GM18517 (cell line): Measurements from ENCODE around the gene CMTM3.
"Not testable (repeated sequence)": the region's sequence is repeated elsewhere in the genome, so short reads cannot be mapped to it uniquely, and the experiment has no call there.

Experiments
- ATAC-seq: cut with Tn5 transposase; IDR thresholded peaks from one replicate; pipeline ENCODE4 v1.9.1; 2021; ENCODE audit warnings: mild to moderate bottlenecking, moderate library complexity; ENCODE audit not compliant: unreplicated experiment

The CMTM3 gene

GRCh38 chr16:66630561-66631260 is 26.2 kb downstream of the CMTM3 start:
- ATAC-seq: not testable (repeated sequence)

DNA sequence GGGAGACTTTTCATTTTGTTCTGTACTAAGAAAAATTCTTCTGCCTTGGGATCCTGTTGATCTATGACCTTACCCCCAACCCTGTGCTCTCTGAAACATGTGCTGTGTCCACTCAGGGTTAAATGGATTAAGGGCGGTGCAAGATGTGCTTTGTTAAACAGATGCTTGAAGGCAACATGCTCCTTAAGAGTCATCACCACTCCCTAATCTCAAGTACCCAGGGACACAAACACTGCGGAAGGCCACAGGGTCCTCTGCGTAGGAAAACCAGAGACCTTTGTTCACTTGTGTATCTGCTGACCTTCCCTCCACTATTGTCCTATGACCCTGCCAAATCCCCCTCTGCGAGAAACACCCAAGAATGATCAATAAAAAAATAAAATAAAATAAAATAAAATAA is 27.1 kb downstream of the CMTM3 start:
- ATAC-seq: not testable (repeated sequence)

DNA sequence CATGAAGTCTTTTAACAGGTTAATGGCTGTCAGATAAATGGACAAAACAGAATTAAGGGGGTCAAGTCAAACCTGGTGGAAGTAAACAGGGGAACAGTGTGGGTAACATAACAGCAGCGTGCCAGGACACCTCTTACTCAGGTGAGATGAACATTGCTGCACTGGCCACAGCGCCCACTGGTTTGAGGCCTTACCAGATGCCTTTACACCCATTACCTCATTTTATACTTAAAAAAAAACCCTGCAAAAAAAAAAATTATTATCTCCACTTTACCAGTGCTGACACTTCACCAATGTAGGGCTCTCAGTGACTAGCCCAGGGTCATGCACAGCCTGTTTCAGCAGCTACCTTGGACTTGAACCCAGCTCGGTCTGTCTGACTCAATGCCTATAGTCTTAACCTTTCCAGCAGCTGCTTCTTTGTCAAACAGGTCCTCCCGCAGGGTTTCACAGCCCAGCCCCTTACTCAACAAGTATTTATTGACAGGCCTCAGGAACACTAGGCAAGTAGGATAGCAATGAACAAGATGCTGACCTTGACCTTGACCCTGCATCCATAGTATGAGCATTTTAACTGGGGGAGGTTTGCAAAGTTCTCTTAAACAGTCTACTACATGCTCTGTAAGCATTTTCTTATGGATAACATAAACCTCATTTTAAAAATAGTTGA is 30.2 kb downstream of the CMTM3 start:
- no peak for ATAC-seq

DNA sequence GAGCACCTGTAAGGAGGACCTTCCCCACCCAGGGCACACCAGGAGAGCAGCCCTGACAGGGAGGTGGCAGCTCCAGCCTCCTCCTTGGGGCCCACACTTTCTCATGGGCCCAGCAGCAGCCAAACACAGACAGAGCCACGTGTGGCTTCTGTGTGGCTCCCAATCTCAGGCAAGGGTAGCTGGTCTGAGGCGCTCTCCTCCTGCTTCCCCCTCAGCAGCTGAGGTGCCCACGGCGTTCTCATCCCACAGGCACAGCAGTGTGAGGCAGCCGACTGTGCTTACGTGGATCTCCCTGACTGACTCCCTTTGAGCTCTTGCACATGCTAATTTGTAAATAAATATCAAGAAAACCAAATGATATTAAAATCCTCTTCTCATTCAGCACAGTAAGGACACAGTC is 30.9 kb downstream of the CMTM3 start:
- no peak for ATAC-seq

DNA sequence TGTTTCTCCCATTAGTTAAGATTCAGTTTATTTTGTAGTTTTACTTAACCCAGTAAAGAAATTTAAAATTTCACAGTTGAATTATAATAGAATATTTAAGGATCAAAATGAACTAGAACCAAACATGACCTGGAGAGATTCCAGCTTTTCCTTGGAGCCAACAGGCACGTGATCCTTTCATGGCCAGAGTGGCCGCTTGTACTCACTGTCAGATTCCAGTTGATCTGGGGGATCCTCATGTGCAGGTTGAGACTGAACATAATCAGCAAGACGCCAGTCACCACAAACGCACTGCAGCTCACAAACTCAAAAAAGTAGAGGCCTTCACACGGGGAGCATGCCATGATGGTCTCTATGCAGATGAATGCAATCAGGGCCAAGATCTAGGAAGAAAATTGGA is 31.7 kb downstream of the CMTM3 start:
- no peak for ATAC-seq

DNA sequence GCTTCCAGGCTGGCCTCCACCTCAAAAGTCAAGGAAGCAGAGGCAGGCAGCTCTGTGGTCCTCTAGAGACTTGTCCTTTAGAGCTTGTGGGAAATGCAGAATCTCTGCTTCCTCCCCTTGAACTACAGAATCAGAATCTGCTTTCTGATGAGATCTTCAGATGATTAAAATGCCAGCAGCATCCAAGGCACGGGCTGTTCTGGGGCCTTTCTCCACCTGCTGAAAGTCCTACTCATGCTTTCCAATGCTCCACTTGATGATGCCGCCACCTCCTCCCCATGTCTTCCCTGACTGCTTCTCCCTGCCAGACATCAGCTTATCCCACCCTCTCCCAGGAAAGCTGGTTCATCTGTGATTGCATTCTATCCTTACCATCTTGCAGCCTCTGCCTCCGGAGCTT is 33.3 kb downstream of the CMTM3 start:
- ATAC-seq: no peak

DNA sequence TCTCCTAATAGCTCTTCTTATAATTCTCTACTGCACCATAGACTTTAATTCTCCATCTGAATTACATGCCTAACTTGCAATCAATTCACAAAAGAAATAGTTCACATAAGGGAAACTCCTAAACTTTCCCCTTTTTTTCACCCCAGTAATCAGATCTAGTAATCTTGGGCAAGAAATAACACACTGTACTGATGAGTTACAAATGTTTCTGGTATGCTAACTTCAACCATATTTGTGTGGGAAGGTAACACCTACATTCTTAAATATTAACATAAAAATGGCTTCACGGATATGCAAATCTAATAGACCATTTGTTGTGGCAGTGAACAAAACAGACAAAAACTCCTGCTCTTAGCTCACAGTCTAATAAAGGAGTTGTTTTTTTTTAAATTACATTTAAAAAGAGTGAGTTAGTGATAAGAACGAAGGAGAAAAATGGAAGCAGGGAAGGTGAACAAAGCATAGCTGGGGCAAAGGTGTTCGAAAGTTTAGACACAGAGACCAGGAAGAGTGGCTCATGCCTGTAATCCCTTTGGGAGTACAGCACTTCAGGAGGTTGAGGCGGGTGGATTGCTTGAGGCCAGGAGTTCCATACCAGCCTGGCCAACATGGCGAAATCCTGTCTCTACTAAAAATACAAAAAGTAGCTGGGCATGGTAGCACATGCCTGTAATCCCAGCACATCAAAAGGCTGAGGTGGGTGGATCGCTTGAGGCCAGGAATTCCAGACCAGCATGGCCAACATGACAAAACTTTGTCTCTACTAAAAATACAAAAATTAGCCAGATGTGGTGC is 34.8 kb downstream of the CMTM3 start:
- no peak for ATAC-seq

GRCh38 chr16:66640724-66641314 is 36.3 kb downstream of the CMTM3 start:
- no peak for ATAC-seq

- ATAC-seq: no peak
These were observed 36.9 kb downstream of the CMTM3 start for GRCh38 chr16:66641387-66641786.

GRCh38 chr16:66647866-66648265 is 43.4 kb downstream of the CMTM3 start:
- no peak for ATAC-seq

DNA sequence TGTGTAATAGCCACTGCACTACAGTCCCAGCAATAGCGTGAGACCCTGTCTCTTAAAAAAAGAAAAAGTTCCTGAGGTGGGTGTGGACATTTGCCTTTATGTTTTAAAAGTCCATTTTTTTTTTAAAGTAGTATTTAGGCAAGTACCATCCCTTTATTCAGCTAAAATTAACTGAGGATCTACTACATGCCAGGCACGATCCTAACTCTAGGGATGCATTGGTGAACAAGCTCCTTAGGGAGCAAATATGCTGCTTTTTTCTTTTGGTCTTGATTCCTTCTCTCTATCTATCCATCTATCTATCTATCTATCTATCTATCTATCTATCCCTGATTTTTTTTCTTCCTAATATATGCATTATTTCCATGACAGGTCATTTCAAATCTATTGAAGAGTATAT is 44.7 kb downstream of the CMTM3 start:
- ATAC-seq: no peak

DNA sequence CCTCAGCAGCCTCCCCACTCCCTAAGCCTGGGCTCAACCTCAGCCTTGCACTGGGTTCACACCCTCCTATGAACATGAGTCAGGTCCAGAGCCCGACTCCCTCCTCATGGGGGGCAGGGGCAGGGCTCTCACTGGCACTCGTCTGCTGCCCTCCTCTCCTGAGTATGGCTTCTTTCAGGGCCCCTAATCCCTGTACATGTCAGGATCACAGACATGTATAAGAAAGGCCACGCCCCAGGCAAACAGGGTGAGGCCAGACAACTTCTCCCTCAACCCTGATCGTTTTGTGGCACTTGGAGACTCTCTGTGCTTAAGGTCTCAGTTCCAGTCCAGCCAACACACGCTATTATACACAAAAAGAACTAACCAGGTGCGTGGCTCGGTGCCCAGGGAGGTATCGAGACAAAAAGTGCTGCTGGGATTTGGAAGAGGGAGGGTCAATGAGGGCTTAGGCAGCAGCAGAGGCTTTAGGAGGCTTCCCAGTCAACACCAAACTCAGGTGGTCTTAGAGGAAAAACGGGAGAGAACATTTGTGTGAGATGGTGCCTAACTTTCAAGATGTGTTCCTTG is 45.2 kb downstream of the CMTM3 start:
- ATAC-seq: no peak

DNA sequence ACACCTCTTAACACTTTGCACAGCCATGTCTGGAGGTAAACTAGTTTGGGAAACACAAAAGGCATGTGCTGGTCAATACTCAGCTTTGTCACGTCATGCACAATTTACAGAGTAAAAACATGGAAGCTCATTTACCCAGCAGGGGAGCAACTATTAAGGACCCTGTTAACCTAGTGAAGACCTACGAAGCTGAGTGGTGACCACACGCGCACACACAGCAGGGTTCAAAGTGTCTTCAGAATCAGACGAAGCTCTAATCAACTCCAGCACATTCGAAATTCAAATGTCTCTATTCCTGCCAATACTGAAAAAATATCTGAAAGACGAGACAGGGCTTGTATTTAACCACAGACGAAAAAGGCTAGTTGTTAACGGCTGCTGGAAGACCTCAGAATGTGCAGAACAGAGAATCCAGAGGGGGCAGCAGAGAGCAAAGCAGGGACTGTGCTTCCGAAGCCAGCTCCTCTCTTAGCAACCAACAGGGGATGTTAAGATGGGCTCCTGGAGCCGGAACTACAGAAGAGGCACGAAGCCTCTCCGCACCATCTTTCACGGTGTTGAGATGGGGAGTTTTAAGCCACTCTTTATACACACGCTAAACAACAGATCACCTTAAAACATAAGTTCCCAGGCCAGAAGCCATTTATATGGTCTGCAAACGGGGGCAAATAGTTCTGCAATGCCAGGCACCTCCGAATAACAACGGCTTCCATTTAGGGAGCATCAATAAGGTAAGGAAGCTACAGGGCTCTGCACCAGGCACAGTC is 46.4 kb downstream of the CMTM3 start:
- ATAC-seq: peak; percentile 89

DNA sequence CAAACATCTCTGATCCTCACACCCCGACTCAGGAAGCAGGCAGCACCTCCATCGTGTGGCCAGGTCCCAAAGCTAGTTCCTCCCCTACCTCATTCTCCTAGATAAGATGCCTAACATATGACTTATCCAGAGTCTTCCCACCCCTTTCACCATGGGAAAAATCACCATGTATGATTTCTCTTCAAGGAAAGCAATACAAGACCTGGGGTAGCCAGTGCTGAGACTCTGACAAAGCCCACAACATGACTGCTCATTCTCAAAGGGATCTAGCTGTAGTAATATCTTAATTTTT is 46.9 kb downstream of the CMTM3 start:
- no peak for ATAC-seq

GRCh38 chr16:66651965-66652364 is 47.5 kb downstream of the CMTM3 start:
- ATAC-seq: no peak

DNA sequence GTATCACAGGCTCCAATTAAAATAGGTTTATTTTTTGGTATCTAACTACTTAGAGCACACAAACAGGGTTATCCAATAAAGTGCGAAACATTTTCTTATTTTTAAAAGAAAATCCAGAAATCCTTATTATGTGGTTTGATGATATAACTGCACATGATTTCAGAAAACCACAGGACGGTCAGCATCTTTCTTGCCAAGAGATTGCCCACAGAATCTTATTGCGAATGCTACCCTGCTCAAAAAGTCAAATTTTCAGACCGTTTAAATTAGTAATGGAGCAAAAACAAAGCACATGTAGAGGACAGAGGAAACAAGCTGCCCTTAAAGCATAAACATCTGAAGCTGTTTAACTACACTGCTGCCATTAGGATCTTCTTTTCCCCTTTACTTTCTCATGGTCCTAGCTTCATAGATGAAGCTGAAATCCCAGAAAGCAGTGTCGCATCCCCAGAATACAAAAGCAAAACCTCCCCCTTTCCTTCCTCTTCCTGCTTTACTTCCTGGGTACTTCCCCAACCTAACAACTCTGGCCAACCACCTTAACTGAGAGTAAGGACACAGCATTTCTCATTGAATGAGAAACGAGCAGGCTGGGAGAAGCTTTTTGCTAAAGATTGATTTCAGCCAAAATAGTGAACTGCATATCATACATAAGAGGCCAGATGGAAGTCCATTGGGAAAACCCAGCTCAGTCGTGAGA is 48.3 kb downstream of the CMTM3 start:
- ATAC-seq: no peak

DNA sequence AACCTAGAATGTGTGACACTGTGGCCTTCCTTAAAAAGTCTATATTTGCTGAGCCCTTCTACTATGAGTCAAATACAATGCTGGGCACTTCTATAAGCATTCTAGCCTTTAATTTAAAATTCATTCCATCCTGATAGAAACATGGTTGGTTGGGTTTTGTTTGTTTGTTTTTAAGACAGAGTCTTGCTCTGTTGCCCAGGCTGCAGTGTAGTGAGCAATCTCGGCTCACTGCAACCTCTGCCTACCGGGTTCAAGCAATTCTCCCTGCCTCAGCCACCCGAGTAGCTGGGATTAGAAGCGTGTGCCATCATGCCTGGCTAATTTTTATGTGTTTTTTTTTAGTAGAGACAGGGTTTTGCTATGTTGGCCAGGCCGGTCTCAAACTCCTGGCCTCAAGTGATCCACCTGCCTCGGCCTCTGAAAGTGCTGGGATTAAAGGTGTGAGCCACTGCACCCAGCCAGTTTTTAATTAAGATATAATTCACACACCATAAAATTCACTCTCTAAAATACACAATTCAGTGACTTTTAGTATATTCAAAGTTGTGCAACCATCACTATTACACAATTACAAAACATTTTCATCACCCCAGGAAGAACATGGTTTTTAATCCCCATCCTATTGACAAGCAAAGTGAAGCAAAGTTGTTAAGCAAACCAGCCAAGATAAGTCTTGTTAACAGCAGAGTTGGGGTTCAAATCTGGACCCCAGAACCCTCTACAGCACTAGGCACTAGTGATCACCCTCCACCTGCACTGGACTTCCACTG is 49.3 kb downstream of the CMTM3 start:
- ATAC-seq: no peak

DNA sequence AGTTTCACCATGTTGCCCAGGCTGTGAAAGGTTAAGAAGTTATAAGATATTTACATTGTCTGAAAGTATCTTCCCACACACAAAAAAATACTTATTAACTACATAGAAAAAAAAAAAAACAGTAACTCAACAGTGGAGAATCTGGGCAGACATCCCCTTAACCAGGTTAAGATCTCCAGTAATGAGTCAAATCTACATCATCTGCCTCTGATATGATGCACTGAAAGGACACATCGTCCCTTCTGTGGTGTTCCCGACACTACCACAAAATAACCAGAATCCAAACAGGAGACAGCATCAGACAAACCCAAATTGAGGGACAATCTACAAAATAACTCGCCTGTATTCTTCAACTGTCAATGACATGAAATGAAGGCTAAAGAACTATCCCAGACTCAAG is 52.0 kb downstream of the CMTM3 start:
- ATAC-seq: no peak

- ATAC-seq: no peak
These were observed 53.8 kb downstream of the CMTM3 start for GRCh38 chr16:66658143-66658859.
